Hematopoietic multipotent progenitor cell treated with erythropoietin and hydrocortisone succinate and interleukin-3 and kit ligand, for 17 days (in vitro differentiated cells): ENCODE data around the gene AIG1.
"Not testable (repeated sequence)": the region's sequence is repeated elsewhere in the genome, so short reads cannot be mapped to it uniquely, and the experiment has no call there.

Experiments
- DNase-seq: peaks from one replicate; pipeline ENCODE4 v3.0.0-alpha.2; 2015; ENCODE audit warnings: low spot score

Gene AIG1

GRCh38 chr6:143332153-143332845 is 271.6 kb downstream of the AIG1 start:
- no peak for DNase-seq

GRCh38 chr6:143333081-143333480 is 272.4 kb downstream of the AIG1 start:
- no peak for DNase-seq

- no peak for DNase-seq
Observed at GRCh38 chr6:143333749-143334520, 273.2 kb downstream of the AIG1 start.

DNA sequence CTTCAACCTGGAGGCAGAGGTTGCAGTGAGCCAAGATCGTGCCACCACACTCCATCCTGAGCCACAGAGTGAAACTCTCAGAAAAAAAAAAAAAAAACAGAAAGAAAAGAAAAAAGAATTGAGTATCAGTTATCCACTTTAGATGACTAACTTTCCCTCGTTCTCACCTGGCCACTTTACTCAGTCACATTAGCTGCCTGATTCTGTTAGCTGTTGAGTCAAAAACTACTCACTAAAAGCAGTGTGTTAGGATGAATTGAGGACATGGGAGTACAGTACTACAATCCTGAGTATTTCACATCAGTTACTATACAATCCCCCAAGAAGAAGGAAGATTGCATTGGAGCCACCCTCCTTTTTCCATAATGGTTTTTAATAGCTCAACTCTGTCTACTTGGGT is 275.2 kb downstream of the AIG1 start:
- DNase-seq = no peak

DNA sequence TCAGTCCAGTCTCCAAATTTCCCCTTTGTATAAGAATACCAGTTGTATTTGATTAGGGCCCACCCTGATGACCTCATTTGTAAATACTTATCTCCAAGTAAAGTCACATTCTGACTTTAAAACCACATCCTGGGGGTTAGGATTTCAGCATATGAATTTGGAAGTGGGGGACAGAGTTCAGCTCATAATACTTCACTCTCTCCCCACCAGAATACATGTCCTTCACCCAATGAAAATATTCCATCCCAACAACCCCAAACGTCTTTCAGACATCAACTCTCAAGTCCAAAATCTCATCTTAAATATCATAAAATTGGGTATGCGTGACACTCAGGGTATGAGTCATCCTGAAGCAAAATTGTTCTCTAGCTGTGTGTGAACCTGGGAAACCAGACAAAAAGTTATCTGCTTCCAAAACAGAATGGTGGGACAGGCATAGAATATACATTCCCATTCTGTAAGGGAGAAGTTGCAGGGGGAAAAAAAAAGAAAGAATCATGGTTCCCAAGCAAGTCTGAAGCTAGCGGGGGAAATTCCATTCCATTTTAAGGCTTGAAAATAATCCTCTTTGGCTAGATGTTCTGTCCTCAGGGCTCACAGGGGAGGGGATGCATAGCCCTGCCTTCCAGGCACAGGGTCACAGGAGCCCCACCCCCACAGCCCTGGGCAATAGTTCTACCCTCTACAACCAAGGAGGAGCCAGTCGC is 275.9 kb downstream of the AIG1 start:
- no peak for DNase-seq

DNA sequence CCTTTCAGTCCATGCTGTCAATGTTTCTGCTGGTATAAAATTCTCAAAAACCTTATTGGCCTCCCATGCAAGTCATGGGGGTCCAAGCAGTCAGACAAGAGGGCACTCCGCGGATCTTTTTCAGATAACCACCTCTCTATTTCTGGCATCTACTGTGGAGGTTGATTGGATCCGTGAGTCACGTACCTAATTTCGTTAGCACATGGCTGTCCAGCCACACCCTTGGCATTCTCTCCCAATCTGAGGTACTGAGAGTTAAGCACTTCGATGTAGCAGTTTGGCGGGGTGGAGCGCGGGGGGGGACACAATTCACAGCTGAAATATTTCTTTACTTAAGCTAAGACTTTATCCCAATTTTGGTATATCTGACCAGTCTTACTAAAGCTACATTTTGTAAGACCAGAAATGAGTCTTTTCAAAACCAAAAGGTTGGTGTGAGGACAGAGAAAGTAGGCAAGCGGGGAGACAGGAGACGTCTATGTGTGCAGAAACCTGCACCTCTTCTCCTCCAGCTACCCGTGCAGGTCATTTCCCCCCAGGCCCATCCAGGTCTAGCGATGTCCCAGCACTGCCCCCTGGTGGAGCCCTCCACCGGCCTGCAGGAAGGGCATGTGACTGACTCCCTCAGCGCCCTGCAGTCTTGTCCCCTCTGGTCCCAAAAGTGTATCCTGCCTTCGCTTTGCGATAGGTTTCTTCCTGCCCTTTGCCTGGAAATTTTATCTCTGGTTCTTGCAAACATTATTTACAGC is 276.7 kb downstream of the AIG1 start:
- peak; percentile 10 for DNase-seq

- no peak for DNase-seq
Observed at GRCh38 chr6:143339223-143339622, 278.5 kb downstream of the AIG1 start.

- not testable (repeated sequence) for DNase-seq
Observed at GRCh38 chr6:143345477-143345876, 284.8 kb downstream of the AIG1 start.

- no peak for DNase-seq
Observed at GRCh38 chr6:143346004-143346403, 285.3 kb downstream of the AIG1 start.

DNA sequence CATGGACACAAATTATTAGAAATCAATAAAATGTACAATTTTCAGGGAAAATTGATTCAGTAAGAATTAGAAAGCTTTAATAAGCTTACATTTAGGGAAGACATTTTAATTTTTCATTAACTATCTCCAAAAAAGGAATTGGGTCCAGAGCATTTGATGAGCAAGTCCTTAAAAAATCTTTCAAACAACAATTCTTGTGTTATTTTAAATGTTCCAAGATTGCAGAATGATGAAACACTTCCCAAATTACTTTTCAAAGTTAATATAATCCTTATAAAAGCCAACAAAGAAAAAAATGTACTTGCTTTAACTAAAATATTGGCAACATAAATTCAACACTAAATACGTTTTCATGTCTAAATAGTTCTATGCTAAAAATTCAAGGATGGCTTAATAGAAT is 287.8 kb downstream of the AIG1 start:
- DNase-seq = no peak

GRCh38 chr6:143349530-143349929 is 288.8 kb downstream of the AIG1 start:
- DNase-seq = no peak

DNA sequence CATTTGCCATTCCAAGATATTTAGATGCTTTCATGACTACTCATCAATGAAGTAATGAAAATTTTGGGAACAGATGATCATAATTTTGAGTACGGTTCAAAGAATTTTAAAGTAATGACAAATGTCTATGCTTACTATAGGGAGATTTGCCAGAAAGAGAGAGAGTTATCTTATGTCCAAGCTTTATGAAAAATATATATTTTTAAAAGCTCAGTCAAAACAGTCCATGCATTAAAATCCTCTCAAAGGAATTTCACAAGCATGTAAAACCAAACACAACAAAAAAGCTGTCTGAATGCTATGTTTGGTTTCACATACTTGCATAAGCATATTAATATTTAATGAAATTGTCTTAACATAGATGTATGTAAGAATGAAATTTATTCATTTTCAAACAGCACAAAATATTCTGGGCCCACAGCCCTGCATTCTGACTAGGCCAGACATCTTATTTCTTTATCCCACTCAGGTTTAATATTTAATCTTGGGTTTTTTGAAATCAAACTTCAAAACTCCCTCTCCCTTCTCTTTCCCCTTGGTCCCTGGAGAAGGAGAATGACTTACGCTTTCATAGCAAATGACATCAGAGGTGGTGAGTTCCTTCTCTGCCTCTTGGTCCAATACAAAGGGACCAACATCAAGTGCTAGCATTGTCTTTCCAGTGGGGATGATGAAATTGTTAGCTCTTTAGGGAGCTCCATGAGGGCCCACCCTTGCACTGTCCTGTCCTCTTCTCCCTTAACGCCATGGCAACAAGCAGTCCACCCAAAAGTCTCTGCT is 295.6 kb downstream of the AIG1 start:
- DNase-seq = no peak

- no peak for DNase-seq
Observed at GRCh38 chr6:143357152-143357551, 296.5 kb downstream of the AIG1 start.

- DNase-seq = no peak
Observed at GRCh38 chr6:143357561-143358255, 297.0 kb downstream of the AIG1 start.

- no peak for DNase-seq
Observed at GRCh38 chr6:143361536-143362191, 301.0 kb downstream of the AIG1 start.

DNA sequence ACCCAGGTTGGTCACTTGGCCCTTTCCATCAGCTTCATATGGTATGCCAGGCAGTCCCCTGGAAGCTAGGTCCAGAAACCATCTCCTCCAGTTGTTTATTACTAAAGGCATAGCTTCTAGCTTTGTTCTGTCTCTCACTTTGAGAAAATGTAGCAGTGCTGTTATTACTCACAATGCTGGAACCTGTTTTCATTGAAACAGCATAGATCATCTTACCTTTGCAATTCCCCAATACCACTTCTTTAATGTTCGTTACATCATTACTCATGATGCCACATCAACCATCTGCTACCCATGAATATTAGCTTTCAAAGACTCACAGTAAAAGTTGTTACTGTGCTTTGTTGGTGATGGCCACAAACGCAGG is 301.5 kb downstream of the AIG1 start:
- DNase-seq = no peak

DNA sequence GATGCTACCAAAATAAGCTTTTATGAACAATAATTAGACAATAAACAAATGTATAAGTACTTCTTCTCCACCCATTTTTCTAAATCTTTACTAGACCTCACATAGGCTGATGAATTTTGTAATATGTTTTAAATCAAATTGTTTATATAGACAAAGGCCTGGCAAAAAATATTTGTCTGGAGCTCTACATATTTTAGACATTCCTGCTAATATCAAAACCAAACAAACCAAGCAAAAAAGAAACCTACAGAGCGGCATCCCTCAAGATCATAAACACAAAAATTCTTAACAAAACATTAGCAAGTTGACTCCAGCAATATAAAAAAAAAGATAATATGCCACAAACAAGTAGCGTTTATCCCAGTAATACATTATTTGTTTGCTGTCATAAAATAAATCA is 302.6 kb downstream of the AIG1 start:
- DNase-seq = no peak

GRCh38 chr6:143368426-143368825 is 307.7 kb downstream of the AIG1 start:
- DNase-seq = no peak

- no peak for DNase-seq
Observed at GRCh38 chr6:143369971-143370370, 309.3 kb downstream of the AIG1 start.

- DNase-seq = no peak
Observed at GRCh38 chr6:143370812-143371370, 310.2 kb downstream of the AIG1 start.
